Stimulated activated naive CD8-positive, alpha-beta T cell treated with anti-CD3 and anti-CD28 coated beads, Interleukin-15, amount 100 ng/mL, for 72 hours (primary cell): ENCODE data around the gene UBA1.

ENCODE experiments used
- ATAC-seq: fragments of 150-1000 bp; cut with Tn5 transposase; 2 replicates; pipeline ENCODE4 v1.10.0; 2021; ENCODE audit warnings: mild to moderate bottlenecking, moderate library complexity
- DNase-seq, 2 donors: peaks; one replicate each; pipeline ENCODE4 v3.0.0; 2021 to 2022
- H3K27ac Mint-ChIP-seq, 2 donors: one replicate each; pipeline ENCODE4 v1.8.0; 2022; ENCODE audit warnings: mild to moderate bottlenecking in 2 of 2, mixed read lengths in 2 of 2, moderate library complexity in 2 of 2
- H3K27me3 Mint-ChIP-seq: one replicate; pipeline ENCODE4 v1.8.0; 2022; ENCODE audit warnings: mixed read lengths
- H3K4me1 Mint-ChIP-seq: one replicate; pipeline ENCODE4 v1.8.0; 2022; ENCODE audit warnings: mild to moderate bottlenecking, mixed read lengths
- H3K4me3 Mint-ChIP-seq, 2 donors: one replicate each; pipeline ENCODE4 v1.8.0; 2022; ENCODE audit warnings: mild to moderate bottlenecking in 2 of 2, mixed read lengths in 2 of 2, moderate library complexity in 1 of 2
- H3K9me3 Mint-ChIP-seq, 2 donors: one replicate each; pipeline ENCODE4 v1.8.0; 2022; ENCODE audit warnings: mixed read lengths in 2 of 2

The UBA1 gene

GRCh38 chrX:47162927-47163583, 30.6 kb upstream of the UBA1 start:
- DNase-seq (no peak), ATAC-seq (no peak)
- no peaks in the 10 kb centered on the region for H3K27me3 Mint-ChIP-seq
- no peaks in the 10 kb centered on the region for H3K9me3 Mint-ChIP-seq
- H3K27ac Mint-ChIP-seq, result no peak overlapping the region
- no peaks in the 10 kb centered on the region for H3K4me1 Mint-ChIP-seq
- H3K4me3 Mint-ChIP-seq, result no peak overlapping the region

GRCh38 chrX:47164420-47164819, 29.2 kb upstream of the UBA1 start:
- no peak for ATAC-seq

GRCh38 chrX:47166126-47166525, 27.5 kb upstream of the UBA1 start:
- DNase-seq (no peak), ATAC-seq (no peak)
- no peak overlapping the region for H3K4me3 Mint-ChIP-seq
- no peaks in the 10 kb centered on the region for H3K27me3 Mint-ChIP-seq
- H3K4me1 Mint-ChIP-seq, result no peaks in the 10 kb centered on the region
- no peak overlapping the region for H3K27ac Mint-ChIP-seq
- no peaks in the 10 kb centered on the region for H3K9me3 Mint-ChIP-seq

More at GRCh38 chrX:47164420-47164819, 29.2 kb upstream of the UBA1 start:
- Mint-ChIP-seq H3K27ac (no peak overlapping the region), H3K4me3 (no peak overlapping the region), H3K4me1 (no peaks in the 10 kb centered on the region), H3K9me3 (no peaks in the 10 kb centered on the region), H3K27me3 (no peaks in the 10 kb centered on the region)
- DNase-seq, result no peak

- peak overlapping the region in 1 of 2 donors; percentile 68 for H3K27ac Mint-ChIP-seq
- H3K9me3 Mint-ChIP-seq, result no peaks in the 10 kb centered on the region
- ATAC-seq (no peak), DNase-seq (no peak)
- H3K27me3 Mint-ChIP-seq, result no peaks in the 10 kb centered on the region
- H3K4me3 Mint-ChIP-seq, result no peak overlapping the region
- no peaks in the 10 kb centered on the region for H3K4me1 Mint-ChIP-seq
Observed at GRCh38 chrX:47168495-47169073, 25.0 kb upstream of the UBA1 start.

- Mint-ChIP-seq H3K27me3 (no peaks in the 10 kb centered on the region), H3K4me3 (no peak overlapping the region), H3K4me1 (no peaks in the 10 kb centered on the region), H3K9me3 (no peaks in the 10 kb centered on the region), H3K27ac (no peak overlapping the region)
- ATAC-seq (no peak), DNase-seq (no peak)
Observed at GRCh38 chrX:47169273-47169672, 24.4 kb upstream of the UBA1 start.

- peak overlapping the region in 1 of 2 donors; percentile 93 for H3K27ac Mint-ChIP-seq
- no peak for DNase-seq
Observed at GRCh38 chrX:47169726-47170515, 23.7 kb upstream of the UBA1 start.

GRCh38 chrX:47170861-47171692, 22.6 kb upstream of the UBA1 start:
- DNase-seq (no peak), ATAC-seq (no peak)
- Mint-ChIP-seq H3K9me3 (no peaks in the 10 kb centered on the region), H3K4me3 (no peak overlapping the region), H3K27ac (peak overlapping the region in 1 of 2 donors; percentile 82), H3K4me1 (no peaks in the 10 kb centered on the region), H3K27me3 (no peaks in the 10 kb centered on the region)

More at GRCh38 chrX:47169726-47170515, 23.7 kb upstream of the UBA1 start:
- Mint-ChIP-seq H3K4me1 (no peaks in the 10 kb centered on the region), H3K4me3 (no peak overlapping the region), H3K27me3 (no peaks in the 10 kb centered on the region), H3K9me3 (no peaks in the 10 kb centered on the region)
- no peak for ATAC-seq

GRCh38 chrX:47171996-47172395, 21.6 kb upstream of the UBA1 start:
- Mint-ChIP-seq H3K27ac (no peak overlapping the region), H3K4me3 (no peak overlapping the region), H3K9me3 (no peaks in the 10 kb centered on the region), H3K27me3 (no peaks in the 10 kb centered on the region), H3K4me1 (no peaks in the 10 kb centered on the region)
- no peak for ATAC-seq
- DNase-seq, result no peak

- Mint-ChIP-seq H3K9me3 (no peaks in the 10 kb centered on the region), H3K4me1 (no peaks in the 10 kb centered on the region), H3K27me3 (no peaks in the 10 kb centered on the region), H3K27ac (peak overlapping the region in 1 of 2 donors; percentile 74), H3K4me3 (no peak overlapping the region)
- no peak for ATAC-seq
- no peak for DNase-seq
Observed at GRCh38 chrX:47172549-47172948, 21.1 kb upstream of the UBA1 start.

GRCh38 chrX:47172971-47173792, 20.4 kb upstream of the UBA1 start:
- DNase-seq (no peak), ATAC-seq (no peak)
- no peaks in the 10 kb centered on the region for H3K9me3 Mint-ChIP-seq
- no peaks in the 10 kb centered on the region for H3K4me1 Mint-ChIP-seq
- H3K27ac Mint-ChIP-seq, result peak overlapping the region in 1 of 2 donors; percentile 74
- H3K27me3 Mint-ChIP-seq, result no peaks in the 10 kb centered on the region
- H3K4me3 Mint-ChIP-seq, result no peak overlapping the region

- no peaks in the 10 kb centered on the region for H3K4me1 Mint-ChIP-seq
- H3K9me3 Mint-ChIP-seq, result no peaks in the 10 kb centered on the region
- H3K27me3 Mint-ChIP-seq, result no peaks in the 10 kb centered on the region
- peak overlapping the region in 1 of 2 donors; percentile 25 for H3K27ac Mint-ChIP-seq
- H3K4me3 Mint-ChIP-seq, result no peak overlapping the region
- ATAC-seq, result no peak
- DNase-seq, result no peak
Observed at GRCh38 chrX:47174376-47174775, 19.3 kb upstream of the UBA1 start.

- Mint-ChIP-seq H3K4me1 (no peaks in the 10 kb centered on the region), H3K27ac (peak overlapping the region in 1 of 2 donors; percentile 85)
- ATAC-seq, result no peak
Observed at GRCh38 chrX:47174846-47175587, 18.6 kb upstream of the UBA1 start.

GRCh38 chrX:47175588-47175980, 18.0 kb upstream of the UBA1 start:
- Mint-ChIP-seq H3K27ac (peak overlapping the region in 1 of 2 donors; percentile 64), H3K4me1 (no peaks in the 10 kb centered on the region), H3K9me3 (no peaks in the 10 kb centered on the region), H3K27me3 (no peaks in the 10 kb centered on the region), H3K4me3 (no peak overlapping the region)
- ATAC-seq, result no peak
- no peak for DNase-seq

More at GRCh38 chrX:47174846-47175587, 18.6 kb upstream of the UBA1 start:
- H3K4me3 Mint-ChIP-seq, result no peak overlapping the region
- H3K9me3 Mint-ChIP-seq, result no peaks in the 10 kb centered on the region
- DNase-seq, result no peak
- no peaks in the 10 kb centered on the region for H3K27me3 Mint-ChIP-seq

GRCh38 chrX:47176101-47176740, 17.4 kb upstream of the UBA1 start:
- Mint-ChIP-seq H3K4me3 (no peak overlapping the region), H3K9me3 (no peaks in the 10 kb centered on the region), H3K4me1 (no peaks in the 10 kb centered on the region), H3K27me3 (no peaks in the 10 kb centered on the region), H3K27ac (no peak overlapping the region)
- no peak for DNase-seq
- no peak for ATAC-seq
